Measurements from ENCODE around the gene CHURC1.

The CHURC1 gene

DNA sequence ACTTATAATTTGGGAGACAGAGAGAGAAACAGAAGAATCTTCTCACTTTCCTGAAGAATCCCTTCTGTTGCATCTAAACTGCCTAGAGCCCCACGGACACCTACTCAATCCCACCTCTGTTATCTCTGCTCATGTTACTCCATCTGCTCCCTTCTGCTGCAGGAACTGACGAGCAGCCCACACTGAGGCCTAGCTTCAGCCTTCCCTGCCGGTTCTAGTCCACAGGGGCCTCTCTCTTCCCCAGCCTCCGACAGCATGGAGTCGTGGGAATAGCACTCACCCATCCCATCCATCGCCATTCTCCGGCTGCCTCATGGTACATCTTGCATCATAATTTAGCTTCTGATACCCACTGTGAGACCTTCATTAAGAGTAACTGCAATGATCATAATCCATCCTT is 53.9 kb downstream of the CHURC1 start:
- no peak overlapping the region for H3K4me3 Mint-ChIP-seq
- DNase-seq (ENCODE audit: low spot score in 2 of 2) (no peak), ATAC-seq (ENCODE audit: low read depth) (no peak)
- no peaks in the 10 kb centered on the region for H3K9me3 Mint-ChIP-seq
- H3K27me3 Mint-ChIP-seq: peaks cover 10% of the 10 kb centered on the region
- H3K4me1 Mint-ChIP-seq: peaks cover 6% of the 10 kb centered on the region
- H3K36me3 Mint-ChIP-seq: peaks cover 2% of the 10 kb centered on the region
- H3K27ac Mint-ChIP-seq: no peak overlapping the region

- Mint-ChIP-seq H3K4me3 (no peak overlapping the region), H3K36me3 (peaks cover 2% of the 10 kb centered on the region), H3K4me1 (peaks cover 6% of the 10 kb centered on the region), H3K27me3 (peaks cover 10% of the 10 kb centered on the region), H3K27ac (no peak overlapping the region), H3K9me3 (no peaks in the 10 kb centered on the region)
- no peak for DNase-seq (ENCODE audit: low spot score in 2 of 2)
- no peak for ATAC-seq (ENCODE audit: low read depth)
Observed at GRCh38 chr14:64968651-64969050, 54.4 kb downstream of the CHURC1 start.

GRCh38 chr14:64970041-64970440 is 55.8 kb downstream of the CHURC1 start:
- ATAC-seq (ENCODE audit: low read depth) (no peak), DNase-seq (ENCODE audit: low spot score in 2 of 2) (no peak)
- H3K4me3 Mint-ChIP-seq: no peak overlapping the region
- H3K36me3 Mint-ChIP-seq: peaks cover 2% of the 10 kb centered on the region
- no peak overlapping the region for H3K27ac Mint-ChIP-seq
- peaks cover 6% of the 10 kb centered on the region for H3K4me1 Mint-ChIP-seq
- peaks cover 10% of the 10 kb centered on the region for H3K27me3 Mint-ChIP-seq
- H3K9me3 Mint-ChIP-seq: no peaks in the 10 kb centered on the region

DNA sequence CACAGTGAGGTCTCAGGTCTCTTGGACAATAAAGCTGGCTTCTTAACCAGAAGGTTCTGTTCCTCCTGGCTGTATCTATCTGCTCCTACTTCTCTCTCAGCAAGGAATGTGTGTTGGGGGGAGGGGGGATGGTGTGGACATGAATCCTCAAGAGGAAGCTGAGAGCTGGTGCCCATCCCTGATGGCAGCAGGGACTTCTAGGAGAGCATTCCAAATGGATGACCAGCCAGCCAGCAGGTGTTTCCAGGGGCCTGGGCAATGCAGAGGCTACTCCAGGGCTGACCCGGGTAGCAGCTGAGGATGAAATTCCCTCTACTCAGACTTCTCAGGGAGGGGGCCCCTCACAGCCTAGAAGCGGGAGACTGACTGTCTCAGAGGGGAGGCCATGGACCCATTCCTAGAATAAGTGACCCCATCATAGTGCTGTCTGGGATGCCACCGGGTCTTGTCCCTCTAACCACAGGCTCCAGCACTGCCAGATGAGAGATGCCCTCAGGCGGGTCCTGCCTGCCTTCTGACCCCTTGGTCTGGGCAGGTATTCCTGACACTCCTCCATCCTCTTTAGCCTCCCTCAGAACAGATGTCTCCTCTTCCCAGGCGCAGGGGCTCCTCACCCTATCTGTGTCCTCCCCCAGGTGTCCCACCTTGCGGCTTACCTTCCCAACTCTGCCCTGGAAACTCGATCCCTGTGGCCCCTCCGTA is 56.7 kb downstream of the CHURC1 start:
- no peak for ATAC-seq (ENCODE audit: low read depth)

DNA sequence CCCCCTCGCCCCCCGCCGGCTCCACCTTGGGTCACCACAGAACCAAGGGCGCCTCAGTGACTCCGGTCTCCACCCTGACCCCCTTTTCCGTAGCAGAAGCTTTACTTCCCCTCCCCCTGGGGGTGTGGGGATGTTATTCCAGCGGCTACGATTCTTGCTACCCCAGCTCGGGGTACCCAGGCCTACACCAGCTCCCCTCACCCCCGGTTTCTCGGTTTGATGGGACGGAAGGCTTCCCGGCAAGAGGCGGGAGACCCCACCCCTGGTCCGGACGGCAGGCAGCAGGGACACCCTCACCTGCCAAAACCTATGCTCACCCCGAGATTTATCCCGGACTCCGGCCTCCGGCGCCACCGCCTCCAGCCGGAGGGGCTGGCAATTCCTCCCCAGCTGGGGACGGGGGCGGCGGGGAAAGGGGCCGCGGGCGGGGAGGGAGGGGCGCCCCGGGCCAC is 57.3 kb downstream of the CHURC1 start:
- Mint-ChIP-seq H3K9me3 (no peaks in the 10 kb centered on the region), H3K27ac (no peak overlapping the region), H3K27me3 (peaks cover 10% of the 10 kb centered on the region), H3K4me3 (peak overlapping the region; percentile 74), H3K4me1 (peaks cover 6% of the 10 kb centered on the region), H3K36me3 (peaks cover 2% of the 10 kb centered on the region)
- peak in 1 of 2 donors; percentile 38 for DNase-seq (ENCODE audit: low spot score in 2 of 2)
- ATAC-seq (ENCODE audit: low read depth): no peak

More for the DNA sequence above, 56.7 kb downstream of the CHURC1 start:
- H3K4me3 Mint-ChIP-seq: peak overlapping the region; percentile 74
- H3K4me1 Mint-ChIP-seq: peaks cover 6% of the 10 kb centered on the region
- no peak overlapping the region for H3K27ac Mint-ChIP-seq
- H3K27me3 Mint-ChIP-seq: peaks cover 10% of the 10 kb centered on the region
- no peaks in the 10 kb centered on the region for H3K9me3 Mint-ChIP-seq
- peaks cover 2% of the 10 kb centered on the region for H3K36me3 Mint-ChIP-seq
- no peak for DNase-seq (ENCODE audit: low spot score in 2 of 2)

GRCh38 chr14:64971943-64972791 is 57.9 kb downstream of the CHURC1 start, which contains the start of gene RAB15:
Gene RAB15, minus strand, starts transcription at chr14:64972336. Its CDS starts 260 bp downstream, at chr14:64972076.
- Mint-ChIP-seq H3K27me3 (peaks cover 13% of the 10 kb centered on the region), H3K27ac (no peak within 1 kb of the TSS), H3K4me3 (peak within 1 kb of the TSS; percentile 86), H3K4me1 (peaks cover 6% of the 10 kb centered on the region), H3K36me3 (peaks cover 2% of the 10 kb centered on the region), H3K9me3 (no peaks in the 10 kb centered on the region)
- peak in 1 of 2 donors; percentile 22 for DNase-seq (ENCODE audit: low spot score in 2 of 2)
- ATAC-seq (ENCODE audit: low read depth): peak; percentile 63

DNA sequence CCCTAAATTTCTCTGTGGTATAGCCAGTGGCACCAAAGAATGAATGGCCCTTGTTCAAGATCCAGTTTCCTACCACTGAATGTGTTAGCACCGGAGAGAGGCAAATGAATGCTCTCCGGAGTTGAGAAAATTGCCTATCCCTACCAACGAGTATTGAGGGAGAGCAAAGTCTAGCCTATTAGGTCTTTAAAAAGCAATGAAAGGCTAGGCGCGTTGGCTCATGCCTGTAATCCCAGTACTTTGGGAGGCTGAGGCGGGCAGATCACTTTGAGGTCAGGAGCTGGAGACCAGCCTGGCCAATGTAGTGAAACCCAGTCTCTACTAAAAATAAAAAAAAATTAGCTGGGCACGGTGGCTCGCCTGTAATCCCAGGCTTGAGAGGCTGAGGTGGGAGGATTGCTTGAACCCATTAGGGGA is 58.8 kb downstream of the CHURC1 start:
- Mint-ChIP-seq H3K27me3 (peaks cover 13% of the 10 kb centered on the region), H3K27ac (no peak overlapping the region), H3K9me3 (no peaks in the 10 kb centered on the region), H3K4me3 (peak overlapping the region; percentile 86), H3K4me1 (peaks cover 6% of the 10 kb centered on the region), H3K36me3 (no peaks in the 10 kb centered on the region)
- ATAC-seq (ENCODE audit: low read depth): no peak
- DNase-seq (ENCODE audit: low spot score in 2 of 2): no peak

DNA sequence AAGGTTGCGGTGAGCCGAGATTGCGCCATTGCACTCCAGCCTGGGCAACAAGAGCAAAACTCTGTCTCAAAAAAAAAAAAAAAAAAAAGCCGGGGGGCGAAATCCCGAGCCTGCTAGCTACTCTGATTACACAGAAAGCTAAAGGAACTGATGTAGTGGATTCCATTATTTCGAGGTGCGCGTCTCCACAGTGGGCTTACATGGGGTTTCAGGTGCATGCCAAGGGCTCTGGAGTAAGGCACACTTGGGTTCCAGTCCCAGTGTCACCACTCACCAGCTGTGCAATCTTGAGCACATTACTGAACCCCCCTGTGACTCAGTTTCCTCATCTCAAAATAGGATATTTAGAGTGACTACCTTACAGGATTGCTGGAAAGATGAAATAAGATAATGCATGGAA is 59.6 kb downstream of the CHURC1 start:
- Mint-ChIP-seq H3K9me3 (no peaks in the 10 kb centered on the region), H3K4me3 (no peak overlapping the region), H3K4me1 (peaks cover 6% of the 10 kb centered on the region), H3K27ac (no peak overlapping the region), H3K36me3 (no peaks in the 10 kb centered on the region), H3K27me3 (peaks cover 13% of the 10 kb centered on the region)
- ATAC-seq (ENCODE audit: low read depth): no peak
- no peak for DNase-seq (ENCODE audit: low spot score in 2 of 2)

DNA sequence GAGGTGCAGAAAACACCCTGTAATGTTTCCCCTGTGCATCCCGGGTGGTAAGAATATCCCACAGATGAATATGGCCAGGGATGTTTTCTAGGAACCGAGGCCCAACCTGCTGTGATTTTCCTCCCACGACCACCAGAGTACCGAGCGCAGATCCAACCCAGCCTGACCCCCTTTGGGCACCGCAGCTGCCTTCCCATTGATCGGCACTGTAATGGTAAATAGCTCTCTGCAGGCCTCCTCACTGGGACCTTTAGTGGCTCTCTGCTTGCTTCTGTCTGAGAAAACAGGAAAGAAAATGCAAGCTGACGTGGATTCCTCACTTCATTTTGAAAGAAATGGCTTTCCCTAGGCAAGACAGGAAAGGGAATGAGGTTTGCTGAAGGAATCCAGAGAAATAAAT is 60.3 kb downstream of the CHURC1 start:
- no peaks in the 10 kb centered on the region for H3K36me3 Mint-ChIP-seq
- H3K4me1 Mint-ChIP-seq: peaks cover 6% of the 10 kb centered on the region
- H3K27ac Mint-ChIP-seq: no peak overlapping the region
- ATAC-seq (ENCODE audit: low read depth) (no peak), DNase-seq (ENCODE audit: low spot score in 2 of 2) (no peak)
- no peak overlapping the region for H3K4me3 Mint-ChIP-seq
- H3K9me3 Mint-ChIP-seq: no peaks in the 10 kb centered on the region
- H3K27me3 Mint-ChIP-seq: peaks cover 13% of the 10 kb centered on the region

DNA sequence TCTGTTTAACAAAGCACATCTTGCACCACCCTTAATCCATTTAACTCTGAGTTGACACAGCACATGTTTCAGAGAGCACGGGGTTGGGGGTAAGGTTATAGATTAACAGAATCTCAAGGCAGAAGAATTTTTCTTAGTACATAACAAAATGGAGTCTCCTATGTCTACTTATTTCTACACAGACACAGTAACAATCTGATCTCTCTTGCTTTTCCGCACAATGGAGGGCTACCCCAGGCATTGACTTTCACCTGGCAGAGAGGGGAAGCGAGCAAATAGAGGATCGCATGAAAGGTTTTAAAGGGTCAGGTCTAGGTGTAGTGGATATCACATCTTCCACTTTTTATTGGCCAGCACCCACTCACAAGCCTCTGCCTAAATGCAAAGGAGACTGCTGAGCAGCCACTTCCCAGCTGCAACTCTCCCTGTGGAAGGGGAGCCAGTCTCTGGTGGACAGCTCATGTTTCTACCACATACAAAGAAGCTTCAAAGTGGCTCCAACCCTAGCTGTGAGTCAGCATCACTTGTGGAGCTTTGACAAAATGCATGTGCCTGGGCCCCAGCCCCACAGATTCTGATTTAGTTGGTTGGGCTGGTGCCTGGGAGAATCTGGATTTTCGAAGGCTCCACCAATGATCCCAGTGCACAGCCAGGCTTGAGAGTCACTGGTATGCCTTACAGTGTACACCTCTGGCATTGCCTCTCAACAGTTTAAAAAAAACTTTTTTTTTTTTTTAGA is 65.2 kb downstream of the CHURC1 start:
- ATAC-seq (ENCODE audit: low read depth) (no peak), DNase-seq (ENCODE audit: low spot score in 2 of 2) (no peak)
- Mint-ChIP-seq H3K27ac (no peak overlapping the region), H3K36me3 (no peaks in the 10 kb centered on the region), H3K4me1 (peaks cover 7% of the 10 kb centered on the region), H3K4me3 (no peak overlapping the region), H3K27me3 (peaks cover 8% of the 10 kb centered on the region), H3K9me3 (no peaks in the 10 kb centered on the region)

- peaks cover 6% of the 10 kb centered on the region for H3K27me3 Mint-ChIP-seq
- peaks cover 9% of the 10 kb centered on the region for H3K4me1 Mint-ChIP-seq
- no peak overlapping the region for H3K27ac Mint-ChIP-seq
- no peak for ATAC-seq (ENCODE audit: low read depth)
- no peaks in the 10 kb centered on the region for H3K9me3 Mint-ChIP-seq
- no peaks in the 10 kb centered on the region for H3K36me3 Mint-ChIP-seq
- DNase-seq (ENCODE audit: low spot score in 2 of 2): peak in 1 of 2 donors; percentile 29
- H3K4me3 Mint-ChIP-seq: peak overlapping the region; percentile 48
Observed at GRCh38 chr14:64983439-64984310, 69.4 kb downstream of the CHURC1 start.

Data from memory B cell (primary cell).